Fibroblast of skin of scalp (primary cell): ENCODE data around the gene CCDC50.
A peak's percentile ranks its signal among the peaks of the same experiment; 100 is the strongest.

Experiments used
- DNase-seq: peaks from one replicate; pipeline ENCODE4 v3.0.0-alpha.2; 2013

CCDC50 gene

GRCh38 chr3:191380001-191380400 is 50.8 kb downstream of the CCDC50 start:
- DNase-seq, result no peak

GRCh38 chr3:191381303-191381702 is 52.1 kb downstream of the CCDC50 start:
- no peak for DNase-seq

DNA sequence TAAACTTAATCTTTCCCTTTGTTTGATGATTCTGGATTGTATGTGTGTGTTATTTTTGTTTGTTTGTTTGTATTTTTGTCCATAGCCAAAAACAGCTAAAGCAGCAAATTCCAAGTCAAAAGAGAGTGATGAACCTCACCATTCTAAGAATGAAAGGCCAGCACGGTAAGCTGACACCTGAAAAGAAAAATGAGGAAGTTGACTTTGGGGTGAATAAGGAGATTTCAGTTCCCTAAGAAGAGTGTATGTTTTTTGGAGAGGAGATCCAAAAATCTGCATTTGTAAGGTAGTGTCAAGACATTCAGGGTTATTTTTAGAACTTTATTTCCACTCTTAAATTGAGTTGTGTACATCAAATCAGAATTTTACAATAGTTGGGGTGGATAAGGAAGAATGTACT is 53.5 kb downstream of the CCDC50 start:
- DNase-seq, result no peak

DNA sequence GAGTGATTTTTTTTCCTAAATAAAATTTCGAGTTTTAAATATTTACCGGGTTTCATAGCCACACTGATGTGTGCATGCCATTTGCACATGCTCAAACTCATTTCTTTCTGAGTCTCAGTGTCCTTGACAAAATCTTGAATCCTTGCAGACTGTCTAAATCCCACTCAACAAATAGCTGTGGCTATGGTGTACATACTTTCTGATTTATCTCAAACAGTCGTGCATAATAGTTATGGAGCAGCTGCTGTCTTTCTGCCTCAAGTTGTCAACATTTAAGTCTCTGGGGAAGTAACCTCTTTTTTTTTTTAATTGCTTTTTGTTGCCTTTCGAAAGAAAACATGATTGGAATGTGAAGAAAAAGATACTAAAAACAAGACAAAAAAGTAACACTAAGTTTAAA is 53.9 kb downstream of the CCDC50 start:
- peak; percentile 87 for DNase-seq

- DNase-seq, result no peak
Observed at GRCh38 chr3:191385101-191385500, 55.9 kb downstream of the CCDC50 start.

DNA sequence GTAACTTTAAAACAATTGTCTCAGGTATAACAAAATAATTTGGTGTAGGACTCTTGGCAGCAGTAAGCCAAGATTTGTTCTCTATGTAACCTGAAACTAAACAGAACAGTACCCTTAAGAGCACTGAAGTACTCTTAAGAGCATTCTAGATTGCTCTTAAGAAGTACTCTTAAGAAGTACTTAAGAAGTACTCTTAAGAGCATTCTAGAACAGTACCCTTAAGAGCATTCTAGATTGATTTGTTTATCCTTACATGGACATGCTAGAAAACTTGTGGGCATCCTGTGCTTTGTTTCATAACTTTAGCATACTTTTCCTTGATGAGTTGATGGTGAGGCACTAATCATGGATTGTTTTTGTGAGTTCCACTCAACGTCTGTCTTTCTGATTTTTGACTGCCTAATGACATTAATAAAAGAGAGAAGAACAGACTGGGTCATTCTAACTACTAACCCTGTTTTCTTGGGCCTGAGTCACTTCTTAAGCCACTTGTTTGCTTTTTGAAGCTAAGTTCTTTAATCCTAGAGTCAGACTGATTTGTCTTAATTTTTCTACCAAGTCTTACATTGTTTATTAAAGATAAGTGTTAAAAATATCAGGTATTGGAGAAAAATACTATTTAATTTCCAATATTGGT is 58.4 kb downstream of the CCDC50 start:
- no peak for DNase-seq

GRCh38 chr3:191388823-191389222 is 59.6 kb downstream of the CCDC50 start:
- no peak for DNase-seq

GRCh38 chr3:191390580-191390979 is 61.4 kb downstream of the CCDC50 start:
- no peak for DNase-seq

DNA sequence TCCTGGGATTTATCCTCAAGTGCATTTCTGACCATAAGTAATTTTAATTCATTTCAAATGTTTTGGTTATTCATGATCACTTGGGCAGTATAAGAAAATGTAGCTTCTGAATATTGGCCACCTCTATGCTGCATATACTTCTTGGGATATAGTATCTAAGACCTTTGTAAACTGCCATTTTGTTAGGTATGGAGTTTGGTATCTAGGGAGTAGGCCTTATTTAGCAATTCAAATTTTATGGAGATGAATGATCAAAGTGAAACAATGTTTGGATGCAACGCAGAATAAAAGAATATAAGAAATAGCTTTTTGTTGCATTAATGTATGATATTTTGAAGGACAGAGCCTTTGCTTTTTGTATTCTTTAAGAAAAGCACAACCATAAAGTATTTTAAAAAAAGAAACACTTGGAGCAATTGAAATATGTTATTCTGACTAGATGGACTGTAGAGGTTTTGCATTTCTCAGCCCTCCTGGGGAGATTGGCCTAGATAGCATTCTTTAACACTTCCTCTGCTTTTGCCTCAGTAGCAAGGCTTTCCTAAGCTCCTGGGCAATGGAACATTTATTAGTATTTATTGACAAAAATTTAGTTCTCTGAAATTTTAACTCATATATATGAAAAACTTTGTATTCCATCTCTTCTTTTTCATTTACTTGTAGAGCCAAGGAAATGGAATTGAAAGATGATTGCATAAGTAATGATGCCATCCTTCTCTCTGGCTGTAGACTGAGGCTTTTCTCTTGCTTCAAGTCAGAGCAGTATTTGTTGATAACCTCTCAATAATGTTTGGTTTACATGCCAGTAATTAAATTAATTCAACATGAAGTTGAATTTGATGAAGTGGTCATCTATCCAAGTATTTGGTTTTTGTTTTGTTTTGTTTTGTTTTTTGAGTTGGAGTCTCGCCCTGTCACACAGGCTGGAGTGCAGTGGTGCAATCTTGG is 62.9 kb downstream of the CCDC50 start:
- DNase-seq, result peak; percentile 53

DNA sequence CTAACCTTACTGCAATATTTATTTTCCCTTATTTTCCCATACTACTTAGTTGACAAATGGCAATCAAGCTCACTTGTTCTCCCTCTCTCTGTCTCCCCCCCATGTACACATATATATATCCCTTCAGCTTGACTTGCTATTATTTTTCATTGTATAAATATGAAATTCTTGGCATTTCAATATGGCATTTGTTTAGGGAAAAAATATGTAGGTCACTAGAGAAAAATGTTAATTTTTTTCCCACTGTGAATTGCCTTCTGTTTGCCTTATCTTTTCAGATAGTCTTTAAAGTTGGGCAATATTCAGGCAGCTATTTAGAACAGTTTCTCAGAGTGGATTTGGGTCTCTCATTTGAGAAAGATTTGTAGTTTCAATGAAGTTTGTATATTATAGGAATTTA is 64.0 kb downstream of the CCDC50 start:
- DNase-seq, result peak; percentile 46

- DNase-seq, result peak; percentile 30
Observed at GRCh38 chr3:191397771-191398170, 68.6 kb downstream of the CCDC50 start.

DNA sequence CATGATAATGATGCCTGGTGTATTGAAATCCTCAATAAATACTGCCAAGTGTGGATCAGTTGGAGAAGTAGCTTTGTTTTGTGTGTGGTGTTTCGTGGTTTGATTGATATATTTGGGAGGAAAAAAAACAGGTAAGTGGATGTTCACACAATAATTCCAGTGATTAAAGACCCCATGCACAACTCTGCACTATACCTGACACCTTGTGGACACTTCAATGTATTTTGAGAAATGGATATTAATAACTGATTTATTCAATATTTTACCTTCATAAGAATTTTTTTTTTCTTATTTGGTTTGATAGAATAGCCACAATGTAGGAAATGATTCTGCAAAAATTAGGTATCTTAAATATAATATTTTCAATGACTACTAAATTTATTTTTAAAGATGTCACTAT is 69.4 kb downstream of the CCDC50 start:
- no peak for DNase-seq

- no peak for DNase-seq
Observed at GRCh38 chr3:191399918-191400317, 70.7 kb downstream of the CCDC50 start.

GRCh38 chr3:191401775-191402357 is 72.7 kb downstream of the CCDC50 start:
- DNase-seq, result no peak

- no peak for DNase-seq
Observed at GRCh38 chr3:191409791-191410359, 80.7 kb downstream of the CCDC50 start.

DNA sequence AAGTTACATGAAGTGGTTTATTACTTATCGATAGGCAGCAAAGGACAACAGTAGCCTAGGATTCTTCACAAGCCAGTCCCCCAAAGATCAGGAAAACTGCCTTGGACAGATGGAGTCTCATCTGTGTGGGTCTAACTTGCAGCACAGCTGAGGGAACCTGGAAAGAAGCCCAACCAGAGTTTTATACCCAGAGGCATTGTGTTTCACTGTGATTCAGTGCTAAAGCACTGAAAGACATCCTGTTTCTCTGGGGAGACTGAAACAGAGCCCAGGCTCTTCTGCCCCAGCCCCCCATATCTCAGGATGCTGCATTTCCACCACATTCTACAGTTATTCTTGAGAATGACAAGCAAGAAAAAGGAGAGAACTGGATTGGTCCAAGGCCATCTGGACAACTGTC is 83.6 kb downstream of the CCDC50 start:
- DNase-seq, result peak; percentile 93

GRCh38 chr3:191414286-191414685 is 85.1 kb downstream of the CCDC50 start:
- DNase-seq, result peak; percentile 15

DNA sequence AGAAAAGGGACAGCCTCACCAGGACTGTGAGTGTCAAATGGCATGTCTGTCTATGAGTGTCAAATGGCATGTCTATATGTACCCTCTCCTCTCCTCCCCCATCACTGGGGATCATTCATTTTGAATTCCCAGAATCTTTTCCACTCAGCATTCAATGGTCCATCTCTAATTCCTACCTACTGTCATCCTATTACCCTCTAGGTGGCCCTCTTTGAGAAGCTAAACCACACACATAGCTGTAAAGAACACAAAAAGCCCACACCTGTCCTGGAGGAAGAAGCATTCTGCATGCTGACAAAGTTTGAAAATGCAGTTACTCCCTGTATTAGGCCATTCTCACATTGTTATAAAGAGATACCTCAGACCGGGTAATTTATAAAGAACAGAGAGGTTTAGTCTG is 85.5 kb downstream of the CCDC50 start:
- no peak for DNase-seq

GRCh38 chr3:191415566-191415965 is 86.4 kb downstream of the CCDC50 start:
- DNase-seq, result no peak

DNA sequence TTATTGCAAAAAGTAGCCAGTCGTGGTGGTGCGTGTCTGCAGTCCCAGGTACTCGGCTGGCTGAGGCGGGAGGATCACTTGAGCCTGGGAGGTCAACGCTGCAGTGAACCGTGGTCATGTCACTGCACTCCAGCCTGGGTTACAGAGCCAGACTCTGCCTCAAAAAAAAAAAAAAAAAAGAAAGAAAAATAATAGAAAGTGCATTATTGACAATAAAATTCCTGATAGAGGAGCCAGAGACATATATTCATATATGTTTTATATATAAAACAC is 88.2 kb downstream of the CCDC50 start:
- no peak for DNase-seq

DNA sequence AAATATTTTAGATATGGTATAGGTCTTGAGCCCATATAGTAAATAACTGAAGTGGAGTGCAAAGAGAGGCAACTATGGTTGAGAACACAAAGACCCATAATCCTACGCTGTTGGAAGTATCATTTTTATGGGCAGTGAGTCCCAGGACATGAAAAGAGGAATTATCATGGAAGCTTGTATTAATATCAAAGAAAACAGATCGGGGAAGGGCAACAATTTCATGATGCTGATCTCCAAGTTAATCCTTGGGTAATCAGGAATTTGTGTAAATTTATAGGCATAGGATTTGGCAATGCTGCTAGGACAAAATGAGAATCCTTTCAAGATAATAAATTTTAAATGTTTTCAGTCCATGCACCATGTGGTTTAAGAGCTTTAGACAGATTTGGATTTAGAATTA is 91.6 kb downstream of the CCDC50 start:
- no peak for DNase-seq

GRCh38 chr3:191424881-191425280 is 95.7 kb downstream of the CCDC50 start:
- DNase-seq, result no peak

GRCh38 chr3:191425322-191425734 is 96.1 kb downstream of the CCDC50 start:
- no peak for DNase-seq

DNA sequence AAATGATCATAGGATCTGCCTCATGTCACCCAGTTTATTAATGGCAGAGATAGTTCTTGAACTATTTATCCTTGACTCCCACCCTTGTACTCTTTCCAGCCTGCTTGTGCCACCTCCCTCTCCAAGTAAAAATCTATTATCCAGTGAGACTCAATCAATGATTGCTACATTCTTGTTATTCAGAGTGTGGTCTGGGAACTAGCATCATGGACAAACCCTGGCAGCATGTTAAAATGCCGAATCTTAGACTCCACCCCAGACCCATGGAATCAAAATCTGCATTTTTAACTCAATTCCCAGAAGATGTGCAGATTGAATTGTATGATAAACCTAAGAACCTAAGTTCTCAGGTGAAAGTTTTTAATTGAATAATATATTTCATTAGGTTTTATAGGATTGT is 97.1 kb downstream of the CCDC50 start:
- DNase-seq, result no peak
